GM19043 (cell line): ENCODE results near the gene SLC7A1.

Experiments
- ATAC-seq: cut with Tn5 transposase; IDR thresholded peaks from one replicate; pipeline ENCODE4 v1.9.1; 2021; ENCODE audit warnings: low read depth; ENCODE audit not compliant: unreplicated experiment

SLC7A1 gene

GRCh38 chr13:29471551-29471950 lies 123.9 kb downstream of the SLC7A1 start:
- ATAC-seq, result no peak

- no peak for ATAC-seq
Measured at GRCh38 chr13:29465741-29466293, 129.7 kb downstream of the SLC7A1 start.

- no peak for ATAC-seq
Measured at GRCh38 chr13:29464105-29464679, 131.3 kb downstream of the SLC7A1 start.

GRCh38 chr13:29459813-29460355 lies 135.6 kb downstream of the SLC7A1 start:
- ATAC-seq, result no peak
